CD14-positive monocyte (primary cell): ENCODE measurements around the gene IER5. TPM values are rescaled to one million over a fixed set of nuclear protein-coding genes. Genes with fewer than 3 reads are reported as not detected.

Source experiments
- DNase-seq, 3 donors: peaks; one replicate each; pipeline ENCODE4 v3.0.0-alpha.2; 2011 to 2022
- H2AFZ ChIP-seq: 2 replicates; pipeline ENCODE4 v1.6.0; 2012; ENCODE audit warnings: mild to moderate bottlenecking, low read depth, low read length, inconsistent platforms; ENCODE audit not compliant: insufficient read depth, poor library complexity, severe bottlenecking
- H3K27ac ChIP-seq, 2 donors: 1 replicate in 1 of 2; 2 replicates in 1 of 2; pipeline ENCODE4 v1.5.1; 2012 to 2013; ENCODE audit warnings: low read length in 2 of 2, control low read depth in 1 of 2, inconsistent platforms in 1 of 2, low read depth in 1 of 2, mild to moderate bottlenecking in 1 of 2
- H3K27me3 ChIP-seq, 2 donors: one replicate each; pipeline versions ENCODE4 v1.6.0 to v1.6.1; 2011 to 2013; ENCODE audit warnings: low read length in 2 of 2; ENCODE audit not compliant: control insufficient read depth in 2 of 2, insufficient read depth in 2 of 2
- H3K36me3 ChIP-seq, 2 donors: replicated peaks in 1 of 2; 1 replicate in 1 of 2; 2 replicates in 1 of 2; pipeline versions ENCODE4 v1.5.1 to v1.6.1; 2012 to 2013; ENCODE audit warnings: low read length in 2 of 2, control low read depth in 1 of 2, inconsistent platforms in 1 of 2, mild to moderate bottlenecking in 1 of 2; ENCODE audit not compliant: insufficient read depth in 2 of 2, control insufficient read depth in 1 of 2
- H3K4me1 ChIP-seq, 2 donors: 1 replicate in 1 of 2; 2 replicates in 1 of 2; pipeline versions ENCODE4 v1.5.1 to v1.6.1; 2012 to 2013; ENCODE audit warnings: low read length in 2 of 2, control low read depth in 1 of 2, inconsistent platforms in 1 of 2, mild to moderate bottlenecking in 1 of 2, moderate library complexity in 1 of 2; ENCODE audit not compliant: insufficient read depth in 2 of 2, control insufficient read depth in 1 of 2
- H3K4me2 ChIP-seq: replicated peaks from 2 replicates; pipeline ENCODE3; 2012; ENCODE audit warnings: low read length, moderate library complexity, mild to moderate bottlenecking; ENCODE audit not compliant: poor library complexity, severe bottlenecking; ENCODE audit errors: extremely low read depth
- H3K4me3 ChIP-seq, 3 experiments: fragments of 200-600 bp in 1 of 3; sonication (generic) in 1 of 3; replicated peaks in 1 of 3; 1 replicate in 2 of 3; 2 replicates in 1 of 3; pipeline ENCODE4 v1.5.1; 2011 to 2013; ENCODE audit warnings: low read length in 3 of 3, mild to moderate bottlenecking in 3 of 3, control low read depth in 2 of 3, low read depth in 2 of 3, inconsistent platforms in 1 of 3, moderate library complexity in 1 of 3
- H3K79me2 ChIP-seq: 2 replicates; pipeline ENCODE4 v1.6.0; 2012; ENCODE audit warnings: mild to moderate bottlenecking, control low read depth, inconsistent platforms, low read length, moderate library complexity; ENCODE audit not compliant: insufficient read depth
- H3K9ac ChIP-seq: 2 replicates; pipeline ENCODE4 v1.6.0; 2017; ENCODE audit warnings: low read length, mild to moderate bottlenecking; ENCODE audit not compliant: insufficient read depth, poor library complexity, severe bottlenecking
- H3K9me3 ChIP-seq, 2 donors: replicated peaks in 1 of 2; 1 replicate in 1 of 2; 2 replicates in 1 of 2; pipeline versions ENCODE4 v1.5.1 to v1.6.1; 2012 to 2013; ENCODE audit warnings: low read length in 2 of 2, control low read depth in 1 of 2; ENCODE audit not compliant: control insufficient read depth in 1 of 2, insufficient read depth in 1 of 2
- H4K20me1 ChIP-seq: 2 replicates; pipeline ENCODE4 v1.6.0; 2012; ENCODE audit warnings: mild to moderate bottlenecking, low read length, control low read depth, moderate library complexity; ENCODE audit not compliant: insufficient read depth
- H3K27ac Mint-ChIP-seq, 7 donors: one replicate each; pipeline ENCODE4 v1.8.0; 2020; ENCODE audit warnings: mild to moderate bottlenecking in 7 of 7, mixed read lengths in 7 of 7, moderate library complexity in 6 of 7, inconsistent platforms in 2 of 7
- H3K27me3 Mint-ChIP-seq, 3 donors: one replicate each; pipeline ENCODE4 v1.8.0; 2021 to 2022; ENCODE audit warnings: low read depth in 3 of 3, mild to moderate bottlenecking in 3 of 3, mixed read lengths in 3 of 3, moderate library complexity in 3 of 3, inconsistent platforms in 1 of 3
- H3K36me3 Mint-ChIP-seq, 2 donors: one replicate each; pipeline ENCODE4 v1.8.0; 2020; ENCODE audit warnings: mixed read lengths in 2 of 2, inconsistent platforms in 1 of 2, mild to moderate bottlenecking in 1 of 2
- H3K4me1 Mint-ChIP-seq: one replicate; pipeline ENCODE4 v1.8.0; 2020; ENCODE audit warnings: mild to moderate bottlenecking, mixed read lengths
- H3K4me3 Mint-ChIP-seq, 2 donors: one replicate each; pipeline ENCODE4 v1.8.0; 2020; ENCODE audit warnings: mild to moderate bottlenecking in 2 of 2, mixed read lengths in 2 of 2, moderate library complexity in 1 of 2
- H3K9me3 Mint-ChIP-seq, 7 donors: one replicate each; pipeline ENCODE4 v1.8.0; 2020 to 2022; ENCODE audit warnings: mixed read lengths in 7 of 7, mild to moderate bottlenecking in 6 of 7, moderate library complexity in 6 of 7, inconsistent platforms in 2 of 7
- CTCF ChIP-seq: fragments of 200-600 bp; IDR thresholded peaks from one replicate; pipeline ENCODE4 v1.8.0; 2022; ENCODE audit warnings: antibody characterized with exemption, mild to moderate bottlenecking
- WGBS: methylation state at CpG from one replicate; pipeline ENCODE4 v1.1.5; 2013; ENCODE audit warnings: missing lambda C conversion rate; ENCODE audit not compliant: insufficient coverage; 5-methylcytosine and 5-hydroxymethylcytosine counted together
- intact Hi-C, 2 donors: fragments of 100-400 bp; cut with micrococcal nuclease; formaldehyde crosslinking; loops; one replicate each; pipeline versions ENCODE4 v1.15.0 to v1.15.1; 2023
- polyA plus RNA-seq, 3 donors: library from polyadenylated mRNA; depleted of rRNA in 1 of 3; unstranded in 2 of 3; stranded (reverse) in 1 of 3; fragments of 300-500 nt in 2 of 3; fragments of >200 nt in 1 of 3; fragmentation: Illumina TruSeq in 2 of 3; gene quantifications; 1 replicate in 2 of 3; 2 replicates in 1 of 3; pipeline ENCODE4 v1.2.3, GENCODE V29; 2012 to 2021

The IER5 gene
- polyA plus RNA-seq, 3 donors, result 13.7 to 110 (median 29.0) TPM

- no peak overlapping the region for H3K27ac ChIP-seq
- no peak overlapping the region for H3K4me2 ChIP-seq
- intact Hi-C loops, result no loop called here
- Mint-ChIP-seq H3K9me3 (peaks cover 3 to 15% (median 11%) of the 10 kb centered on the region in 7 donors), H3K27me3 (peaks cover 0 to 4% (median 3%) of the 10 kb centered on the region in 3 donors), H3K4me1 (peaks cover 9% of the 10 kb centered on the region), H3K36me3 (peaks cover 1 to 4% of the 10 kb centered on the region in 2 donors), H3K4me3 (no peak overlapping the region), H3K27ac (no peak overlapping the region)
- H3K36me3 ChIP-seq, result no peaks in the 10 kb centered on the region
- H3K27me3 ChIP-seq, result no peaks in the 10 kb centered on the region
- WGBS, result 89% methylated on average over 3 of the region's 5 CpGs
- no peak overlapping the region for H3K4me3 ChIP-seq
- H2AFZ ChIP-seq, result no peak overlapping the region
- peaks cover 8% of the 10 kb centered on the region in 2 donors for H3K4me1 ChIP-seq
- peaks cover 0 to 12% of the 10 kb centered on the region in 2 donors for H3K9me3 ChIP-seq
- no peak overlapping the region for H3K9ac ChIP-seq
- no peak for TF ChIP-seq CTCF
- no peaks in the 10 kb centered on the region for H3K79me2 ChIP-seq
- no peaks in the 10 kb centered on the region for H4K20me1 ChIP-seq
- no peak for DNase-seq
Observed at GRCh38 chr1:181075766-181076350, 12.6 kb upstream of the IER5 start.

- H3K27me3 Mint-ChIP-seq, result peaks cover 0 to 4% (median 3%) of the 10 kb centered on the region in 3 donors
- H3K9me3 Mint-ChIP-seq, result peaks cover 3 to 15% (median 11%) of the 10 kb centered on the region in 7 donors
- Histone ChIP-seq H3K27me3 (no peaks in the 10 kb centered on the region), H3K4me3 (no peak overlapping the region), H3K27ac (no peak overlapping the region), H4K20me1 (no peaks in the 10 kb centered on the region), H3K4me1 (peaks cover 10 to 12% of the 10 kb centered on the region in 2 donors), H3K9ac (no peak overlapping the region), H3K4me2 (no peak overlapping the region), H3K9me3 (peaks cover 0 to 12% of the 10 kb centered on the region in 2 donors), H3K79me2 (no peaks in the 10 kb centered on the region), H3K36me3 (no peaks in the 10 kb centered on the region), H2AFZ (no peak overlapping the region)
- no peak for DNase-seq
- peaks cover 1 to 4% of the 10 kb centered on the region in 2 donors for H3K36me3 Mint-ChIP-seq
- TF ChIP-seq CTCF, result no peak
- peaks cover 11% of the 10 kb centered on the region for H3K4me1 Mint-ChIP-seq
- WGBS, result no CpG with 5 or more reads among the region's 3 CpGs
- H3K4me3 Mint-ChIP-seq, result no peak overlapping the region
- no peak overlapping the region for H3K27ac Mint-ChIP-seq
- intact Hi-C loops, result no loop called here
Observed at GRCh38 chr1:181076852-181077251, 11.6 kb upstream of the IER5 start.
